Natural killer cell (primary cell): Measurements from ENCODE around the gene FBXO36. TPM values are rescaled to one million over a fixed set of nuclear protein-coding genes. Genes with fewer than 3 reads are reported as not detected.

Source experiments
- ATAC-seq, 3 donors: fragments of 150-1000 bp in 2 of 3; fragments of 200-7000 bp in 1 of 3; cut with Tn5 transposase; 1 replicate in 1 of 3; 2 replicates in 2 of 3; pipeline ENCODE4 v1.10.0; 2021; ENCODE audit warnings: mild to moderate bottlenecking in 2 of 3, moderate library complexity in 2 of 3
- DNase-seq, 2 donors: peaks; one replicate each; pipeline versions ENCODE4 v3.0.0 to v3.0.0-alpha.2; 2013 to 2021; ENCODE audit warnings: mixed read lengths in 1 of 2
- H3K27ac ChIP-seq: one replicate; pipeline ENCODE4 v1.5.1; 2013; ENCODE audit warnings: mild to moderate bottlenecking, low read length
- H3K27me3 ChIP-seq: one replicate; pipeline ENCODE4 v1.6.1; 2013; ENCODE audit warnings: low read length; ENCODE audit not compliant: control insufficient read depth, insufficient read depth
- H3K36me3 ChIP-seq: one replicate; pipeline ENCODE4 v1.6.1; 2013; ENCODE audit warnings: low read length; ENCODE audit not compliant: control insufficient read depth, insufficient read depth
- H3K4me1 ChIP-seq: one replicate; pipeline ENCODE4 v1.6.1; 2013; ENCODE audit warnings: low read length; ENCODE audit not compliant: control insufficient read depth, insufficient read depth
- H3K4me3 ChIP-seq: one replicate; pipeline ENCODE4 v1.5.1; 2013; ENCODE audit warnings: low read length
- H3K9me3 ChIP-seq: one replicate; pipeline ENCODE4 v1.6.1; 2013; ENCODE audit warnings: low read length; ENCODE audit not compliant: control insufficient read depth, insufficient read depth
- H3K27ac Mint-ChIP-seq, 2 donors: one replicate each; pipeline ENCODE4 v1.8.0; 2022; ENCODE audit warnings: mild to moderate bottlenecking in 2 of 2, mixed read lengths in 2 of 2, moderate library complexity in 1 of 2
- H3K27me3 Mint-ChIP-seq, 2 donors: one replicate each; pipeline ENCODE4 v1.8.0; 2022; ENCODE audit warnings: low read depth in 2 of 2, mixed read lengths in 2 of 2
- H3K36me3 Mint-ChIP-seq: one replicate; pipeline ENCODE4 v1.8.0; 2022; ENCODE audit warnings: mixed read lengths
- H3K4me1 Mint-ChIP-seq, 2 donors: one replicate each; pipeline ENCODE4 v1.8.0; 2022; ENCODE audit warnings: mixed read lengths in 2 of 2
- H3K4me3 Mint-ChIP-seq: one replicate; pipeline ENCODE4 v1.8.0; 2022; ENCODE audit warnings: mild to moderate bottlenecking, moderate library complexity, mixed read lengths
- H3K9me3 Mint-ChIP-seq, 2 donors: one replicate each; pipeline ENCODE4 v1.8.0; 2022; ENCODE audit warnings: mixed read lengths in 2 of 2
- CTCF ChIP-seq: fragments of 200-600 bp; IDR thresholded peaks from one replicate; pipeline ENCODE4 v1.8.0; 2022; ENCODE audit warnings: antibody characterized with exemption
- WGBS: methylation state at CpG from one replicate; pipeline ENCODE4 v1.1.7; 2013; ENCODE audit warnings: missing lambda C conversion rate; ENCODE audit not compliant: insufficient coverage; 5-methylcytosine and 5-hydroxymethylcytosine counted together
- intact Hi-C: fragments of 100-400 bp; cut with micrococcal nuclease; formaldehyde crosslinking; loops from one replicate; pipeline ENCODE4 v1.14.2; 2022
- total RNA-seq, 4 donors: library from RNA; stranded (reverse); fragments of 120-200 nt in 1 of 4; gene quantifications; one replicate each; pipeline versions ENCODE4 v1.2.3 to v1.2.4, GENCODE V29; 2013 to 2022

FBXO36 gene
- total RNA-seq, 3 donors from 2014 or later (not counting 1 experiment from before 2014, with no cell fraction given), result 1.2 to 1.8 (median 1.5) TPM

GRCh38 chr2:230007931-230008707, 85.8 kb downstream of the FBXO36 start:
- H3K4me3 ChIP-seq, result no peak overlapping the region
- peak; percentile 89 for TF ChIP-seq CTCF
- H3K27ac ChIP-seq, result no peak overlapping the region
- H3K36me3 ChIP-seq, result no peaks in the 10 kb centered on the region
- DNase-seq (peak; percentile 69 to 81), ATAC-seq (peak; percentile 66 to 73 (median 69))
- no peaks in the 10 kb centered on the region for H3K9me3 ChIP-seq
- Mint-ChIP-seq H3K4me3 (no peak overlapping the region), H3K36me3 (no peaks in the 10 kb centered on the region), H3K9me3 (no peaks in the 10 kb centered on the region), H3K27me3 (no peaks in the 10 kb centered on the region), H3K4me1 (peaks cover 0 to 11% of the 10 kb centered on the region in 2 donors), H3K27ac (no peak overlapping the region)
- 62% methylated on average over 9 of the region's 12 CpGs for WGBS
- H3K4me1 ChIP-seq, result no peaks in the 10 kb centered on the region
- intact Hi-C loops, result loop anchor here (1.0 kb wide), 2 partner anchors 152 to 603 kb away; no protein-coding TSS in a partner anchor
- no peaks in the 10 kb centered on the region for H3K27me3 ChIP-seq

- no CpG with 5 or more reads among the region's 1 CpG for WGBS
- ATAC-seq, result no peak
- Histone ChIP-seq H3K27me3 (no peaks in the 10 kb centered on the region), H3K9me3 (no peaks in the 10 kb centered on the region), H3K36me3 (no peaks in the 10 kb centered on the region), H3K4me3 (no peak overlapping the region), H3K4me1 (no peaks in the 10 kb centered on the region), H3K27ac (no peak overlapping the region)
- DNase-seq, result no peak
- H3K27ac Mint-ChIP-seq, result no peak overlapping the region
- TF ChIP-seq CTCF, result no peak
- intact Hi-C loops, result loop anchor here (1.0 kb wide), 2 partner anchors 152 to 603 kb away; no protein-coding TSS in a partner anchor
- H3K4me3 Mint-ChIP-seq, result no peak overlapping the region
- H3K36me3 Mint-ChIP-seq, result no peaks in the 10 kb centered on the region
- no peaks in the 10 kb centered on the region for H3K27me3 Mint-ChIP-seq
- no peaks in the 10 kb centered on the region for H3K9me3 Mint-ChIP-seq
- H3K4me1 Mint-ChIP-seq, result peaks cover 0 to 11% of the 10 kb centered on the region in 2 donors
Measured at GRCh38 chr2:230008708-230009066, 86.4 kb downstream of the FBXO36 start.

- H3K27ac Mint-ChIP-seq, result no peak overlapping the region
- DNase-seq (no peak), ATAC-seq (no peak)
- no peak for TF ChIP-seq CTCF
- H3K4me3 ChIP-seq, result no peak overlapping the region
- no peaks in the 10 kb centered on the region for H3K9me3 ChIP-seq
- no peaks in the 10 kb centered on the region for H3K36me3 Mint-ChIP-seq
- no peaks in the 10 kb centered on the region for H3K27me3 Mint-ChIP-seq
- H3K4me1 ChIP-seq, result no peaks in the 10 kb centered on the region
- H3K27me3 ChIP-seq, result no peaks in the 10 kb centered on the region
- no peaks in the 10 kb centered on the region for H3K36me3 ChIP-seq
- no peak overlapping the region for H3K27ac ChIP-seq
- no peak overlapping the region for H3K4me3 Mint-ChIP-seq
- intact Hi-C loops, result no loop called here
- peaks cover 0 to 11% of the 10 kb centered on the region in 2 donors for H3K4me1 Mint-ChIP-seq
- no peaks in the 10 kb centered on the region for H3K9me3 Mint-ChIP-seq
- WGBS, result 95% methylated on average over 6 of the region's 6 CpGs
Measured at GRCh38 chr2:230010501-230010900, 88.2 kb downstream of the FBXO36 start.
